ENCODE results near the gene GABRA5.
"Not testable (repeated sequence)": the region's sequence is repeated elsewhere in the genome, so short reads cannot be mapped to it uniquely, and the experiment has no call there.

Gene GABRA5

DNA sequence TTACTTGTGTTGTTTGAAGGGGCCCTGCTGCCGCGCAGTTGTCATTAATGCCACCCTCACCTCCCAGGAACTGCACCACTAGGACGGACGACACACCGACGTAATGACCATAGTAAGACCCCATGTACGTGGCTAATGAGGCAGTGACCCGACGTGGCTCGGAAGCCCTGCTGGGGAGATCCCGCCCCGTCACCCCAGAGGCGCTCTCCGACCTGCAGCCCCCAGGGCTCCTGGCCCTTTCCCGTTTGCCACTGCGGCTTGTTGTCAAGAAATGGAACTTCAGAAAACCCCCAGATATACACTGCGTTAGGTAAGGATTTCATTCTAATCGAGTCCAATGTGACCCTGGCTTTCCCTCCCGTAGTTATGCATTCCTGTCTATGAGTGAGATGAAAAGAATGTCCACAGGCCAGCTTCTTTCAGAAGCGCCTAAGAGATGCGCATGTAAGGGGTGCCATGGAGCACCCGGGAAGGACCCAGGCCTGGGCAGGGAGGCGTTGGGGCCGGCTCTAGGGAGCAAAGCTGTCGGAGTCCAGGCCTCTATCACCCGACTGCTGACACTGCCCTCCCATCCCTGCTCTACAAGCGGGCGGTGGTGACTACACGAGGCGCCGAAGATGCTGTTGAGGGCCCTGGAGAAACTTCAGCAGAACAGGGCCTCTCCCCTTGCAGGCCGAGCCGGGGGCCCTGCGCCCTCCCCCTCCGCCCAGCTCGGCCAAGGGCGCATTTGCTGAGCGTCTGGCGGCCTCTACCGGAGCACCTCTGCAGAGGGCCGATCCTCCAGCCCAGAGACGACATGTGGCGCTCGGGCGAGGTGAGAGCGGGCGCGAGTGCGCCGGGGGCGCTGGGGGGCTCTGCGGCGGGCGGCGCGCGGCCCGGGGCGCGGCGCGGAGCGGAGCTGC is at the start of gene GABRA5:
TSS of gene GABRA5 (plus strand) at position 765 of the 902 bp plus-strand sequence. CDS start 2,187 bp downstream, outside the sequence.
- no peak for DNase-seq

DNA sequence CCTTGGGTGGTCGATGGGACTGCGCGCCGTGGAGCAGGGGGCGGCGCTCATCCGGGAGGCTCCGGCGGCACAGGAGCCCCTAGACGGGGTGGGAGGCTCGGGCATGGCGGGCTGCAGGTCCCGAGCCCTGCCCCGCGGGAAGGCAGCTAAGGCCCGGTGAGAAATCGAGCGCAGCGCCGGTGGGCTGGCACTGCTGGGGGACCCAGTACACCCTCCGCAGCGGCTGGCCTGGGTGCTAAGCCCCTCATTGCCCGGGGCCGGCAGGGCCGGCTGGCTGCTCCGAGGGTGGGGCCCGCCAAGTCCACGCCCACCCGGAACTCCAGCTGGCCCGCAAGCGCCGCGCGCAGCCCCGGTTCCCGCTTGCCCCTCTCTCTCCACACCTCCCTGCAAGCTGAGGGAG is 35.7 kb upstream of the GABRA5 start:
- not testable (repeated sequence) for DNase-seq

DNA sequence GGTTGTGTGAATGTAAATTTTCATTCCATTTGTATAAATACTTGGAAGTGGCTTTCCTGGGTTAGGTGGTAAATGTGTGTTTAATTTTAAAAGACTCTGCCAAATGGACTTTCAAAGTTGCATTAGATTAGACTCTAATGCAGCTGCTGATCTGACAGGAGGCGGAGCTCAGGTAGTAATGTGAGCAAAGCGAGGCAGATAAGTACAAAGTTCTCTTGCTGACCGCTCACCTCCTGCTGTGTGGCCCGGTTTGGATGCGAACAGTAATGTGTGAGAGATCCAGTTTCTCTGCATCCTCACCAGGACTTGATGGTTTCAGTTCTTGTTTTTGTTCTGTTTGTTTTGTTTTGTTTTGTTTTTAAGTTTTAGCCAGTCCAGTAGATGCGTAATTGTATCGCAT is 34.9 kb upstream of the GABRA5 start:
- no peak for DNase-seq

DNA sequence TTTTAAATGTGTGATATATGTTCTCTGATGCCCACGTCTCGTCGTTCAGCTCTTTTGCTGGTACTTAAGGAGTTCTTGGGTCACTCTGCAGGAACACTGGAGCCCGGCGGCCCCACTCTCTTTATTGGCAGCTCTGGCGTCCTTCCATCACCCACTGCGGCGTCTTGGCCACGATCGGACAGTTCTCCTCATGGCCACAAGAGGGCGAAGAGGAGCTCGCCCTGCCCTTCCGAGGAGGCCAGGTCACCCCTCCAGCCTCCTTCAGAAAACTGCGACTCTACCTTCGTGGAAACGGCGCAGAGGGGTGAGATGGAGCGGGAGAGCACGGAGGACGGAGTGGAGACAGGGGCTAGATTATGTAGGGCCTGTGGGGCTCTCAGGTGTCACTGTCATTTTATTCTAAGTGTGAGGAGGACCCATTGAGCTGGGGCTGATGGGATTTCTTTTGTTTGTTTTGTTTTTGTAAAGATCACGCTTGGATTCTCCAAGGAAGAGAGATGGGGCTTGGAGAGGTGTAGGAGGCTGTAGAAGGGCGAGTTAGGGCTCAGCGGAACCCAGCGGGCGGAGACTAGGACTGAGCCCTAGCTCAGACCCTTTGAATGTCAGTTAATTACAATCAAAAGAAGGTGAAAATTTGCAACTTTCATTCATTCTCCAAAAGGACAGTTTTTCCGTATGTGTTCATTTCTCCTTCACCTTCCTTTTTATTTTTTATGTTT is 28.0 kb upstream of the GABRA5 start:
- no peak for DNase-seq

DNA sequence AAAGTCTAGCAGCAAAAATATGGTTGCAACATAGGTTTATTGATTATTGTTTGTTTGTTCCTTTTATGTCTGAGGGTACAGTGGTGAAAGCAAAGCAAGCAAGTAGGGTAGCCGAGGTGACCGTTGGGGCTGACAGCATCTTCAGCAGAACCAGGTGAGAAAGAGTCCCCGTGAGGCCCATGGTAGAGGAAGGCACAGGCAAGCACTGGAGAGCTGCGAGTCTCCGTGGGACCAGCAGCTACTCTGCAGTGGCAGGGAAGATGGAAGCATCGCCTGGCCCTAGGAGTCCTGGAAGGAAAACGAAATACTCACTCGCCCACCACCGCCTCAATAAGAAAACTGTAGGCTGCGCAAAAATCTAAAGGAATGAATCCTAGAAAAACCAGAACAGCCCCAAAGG is 25.3 kb upstream of the GABRA5 start:
- DNase-seq, result no peak

DNA sequence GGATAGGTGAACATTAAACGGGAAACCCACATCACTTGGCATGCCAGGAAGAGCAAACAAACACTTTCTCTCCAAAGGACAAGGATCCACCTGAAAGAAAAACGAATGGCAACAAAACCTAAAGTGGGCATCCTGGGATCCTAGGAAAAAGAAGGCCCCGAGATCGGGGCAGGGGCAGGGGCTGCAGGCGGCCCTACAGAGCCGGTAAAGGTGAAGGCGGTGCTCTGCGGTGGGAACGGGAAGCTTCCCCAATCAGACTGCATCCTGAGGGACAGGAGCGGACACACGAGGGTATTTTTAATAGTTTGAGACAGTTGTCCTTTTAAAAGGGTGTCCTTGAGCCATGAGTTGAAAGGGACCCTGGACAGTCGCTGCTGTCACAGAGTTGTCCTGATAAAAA is 24.9 kb upstream of the GABRA5 start:
- no peak for DNase-seq

DNA sequence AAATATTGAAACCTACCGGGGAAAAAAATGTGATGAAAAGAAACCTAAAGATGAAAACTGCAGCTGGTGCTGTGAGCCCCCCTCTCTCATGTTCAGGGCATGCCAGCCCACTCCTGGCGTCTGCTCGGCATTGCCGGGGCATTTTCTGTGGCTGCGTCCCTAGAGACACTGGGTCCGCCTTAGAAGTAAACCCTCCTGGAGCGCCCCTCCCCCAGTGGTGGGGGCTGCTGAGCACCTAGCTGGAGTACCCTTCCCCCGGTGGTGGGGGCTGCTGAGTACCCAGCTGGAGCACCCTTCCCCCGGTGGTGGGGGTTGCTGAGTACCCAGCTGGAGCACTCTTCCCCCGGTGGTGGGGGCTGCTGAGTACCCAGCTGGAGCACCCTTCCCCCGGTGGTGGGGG is 24.5 kb upstream of the GABRA5 start:
- no peak for DNase-seq

DNA sequence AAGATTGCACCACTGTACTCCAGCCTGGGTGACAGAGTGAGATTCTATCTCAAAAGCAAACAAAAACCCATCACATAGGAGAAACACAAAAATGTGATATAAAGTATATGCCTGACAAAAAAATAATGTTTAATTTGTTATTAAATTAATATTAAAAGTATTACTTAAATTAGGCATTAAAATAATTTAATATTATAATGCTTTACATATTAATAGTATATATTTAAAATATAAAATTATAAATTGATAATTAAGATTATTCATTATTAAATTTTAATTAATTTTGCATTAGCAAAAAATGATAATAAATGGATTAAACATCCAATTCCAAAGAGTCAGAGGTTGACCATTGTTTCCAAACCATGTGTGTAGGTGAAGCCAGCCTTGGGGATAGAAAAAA is 22.0 kb upstream of the GABRA5 start:
- no peak for DNase-seq

DNA sequence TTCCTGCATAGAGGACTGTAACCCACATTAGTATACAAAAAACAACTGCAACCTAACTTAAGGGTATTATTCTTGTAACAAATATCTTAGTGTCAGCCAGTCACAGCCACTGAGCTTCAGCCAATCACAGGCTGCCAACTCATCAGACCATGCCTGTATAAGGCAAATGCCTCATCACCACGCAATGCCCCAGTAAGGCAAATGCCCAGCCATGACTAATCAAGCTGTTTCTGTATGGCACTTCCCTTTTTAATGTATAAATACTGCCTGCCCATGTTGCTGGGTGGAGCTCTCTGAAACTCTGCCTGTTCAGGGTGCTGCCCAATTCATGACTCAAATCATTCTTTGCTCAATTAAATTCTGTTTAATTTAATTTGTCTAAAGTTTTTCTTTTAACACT is 18.4 kb upstream of the GABRA5 start:
- no peak for DNase-seq

DNA sequence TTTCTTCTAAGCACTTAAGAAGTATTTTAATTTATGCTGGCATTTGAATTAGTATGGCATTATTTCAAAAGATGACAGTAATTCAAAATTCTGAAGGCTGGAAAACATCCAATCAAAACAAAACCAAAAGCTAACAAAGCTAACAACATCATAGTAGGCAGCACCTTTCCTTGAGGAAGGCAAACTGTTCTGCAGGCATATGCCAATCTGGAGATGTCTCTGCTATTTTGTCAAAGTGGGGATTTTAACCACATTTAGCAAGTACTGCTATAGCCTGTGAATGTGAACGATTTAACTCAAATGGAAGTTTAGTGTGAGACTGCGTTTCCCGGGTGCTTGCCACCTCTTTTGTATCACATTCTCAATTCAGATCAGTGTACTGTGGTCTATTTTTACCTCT is 16.7 kb upstream of the GABRA5 start:
- no peak for DNase-seq

DNA sequence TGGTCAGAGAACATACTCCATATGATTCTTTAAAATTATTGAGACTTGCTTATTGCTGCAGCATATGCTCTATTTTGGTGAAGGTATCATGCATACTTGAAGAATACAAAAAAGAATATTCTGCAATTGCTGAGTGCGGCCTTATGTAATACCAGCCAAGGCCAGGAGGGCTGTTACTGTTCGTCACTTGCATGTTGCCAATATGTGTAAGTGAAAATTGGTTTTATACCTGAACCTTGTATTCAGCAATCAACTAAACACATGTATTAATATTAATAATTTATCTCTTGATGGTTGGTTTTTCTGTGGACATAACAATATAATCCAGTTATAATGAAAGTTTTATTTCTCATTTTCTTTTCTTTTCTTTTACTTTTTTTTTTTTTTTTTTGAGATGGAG is 13.9 kb upstream of the GABRA5 start:
- no peak for DNase-seq

DNA sequence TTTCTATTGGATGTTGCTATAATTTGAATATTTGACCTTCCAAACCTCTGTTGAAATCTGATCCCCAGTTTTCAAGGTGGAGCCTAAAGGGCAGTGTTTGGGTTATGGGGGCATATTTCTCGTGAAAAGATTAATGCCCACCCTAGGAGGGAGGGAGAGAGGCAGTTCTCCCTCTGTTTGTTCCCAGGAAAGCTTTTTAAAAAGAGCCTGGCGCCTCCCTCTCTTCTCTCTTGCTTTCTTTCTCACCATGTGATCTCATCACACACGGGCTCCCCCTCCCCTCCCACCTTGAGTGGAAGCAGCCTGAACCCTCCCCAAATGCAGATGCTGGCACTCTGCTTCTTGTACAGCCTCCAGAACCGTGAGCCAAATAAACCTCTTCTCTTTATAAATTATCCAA is 12.4 kb upstream of the GABRA5 start:
- DNase-seq, result no peak

DNA sequence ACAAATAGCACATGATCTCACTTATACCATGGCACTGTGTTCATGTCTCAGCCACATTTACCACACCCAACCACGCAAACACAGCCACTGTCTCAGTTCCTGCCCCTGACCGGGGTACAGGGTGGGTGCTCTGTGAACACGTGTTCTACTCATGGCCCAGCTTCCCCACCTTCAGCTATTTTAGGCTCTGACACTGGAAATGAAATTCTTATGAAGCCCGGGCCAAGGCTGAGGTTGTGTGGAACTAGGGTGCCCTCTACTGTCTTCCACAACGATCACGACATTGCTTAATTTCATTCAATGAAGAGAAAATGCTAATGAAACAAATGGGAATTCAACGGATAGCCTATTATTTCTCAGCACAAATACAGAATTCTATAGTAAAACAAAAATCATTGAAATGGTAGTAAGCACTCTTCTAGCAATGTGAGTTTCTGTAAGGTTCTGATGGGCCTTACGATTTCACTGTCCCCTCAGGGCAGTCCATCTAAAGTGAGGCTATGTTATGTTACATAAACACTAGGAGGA is 2.1 kb upstream of the GABRA5 start:
- no peak for DNase-seq

DNA sequence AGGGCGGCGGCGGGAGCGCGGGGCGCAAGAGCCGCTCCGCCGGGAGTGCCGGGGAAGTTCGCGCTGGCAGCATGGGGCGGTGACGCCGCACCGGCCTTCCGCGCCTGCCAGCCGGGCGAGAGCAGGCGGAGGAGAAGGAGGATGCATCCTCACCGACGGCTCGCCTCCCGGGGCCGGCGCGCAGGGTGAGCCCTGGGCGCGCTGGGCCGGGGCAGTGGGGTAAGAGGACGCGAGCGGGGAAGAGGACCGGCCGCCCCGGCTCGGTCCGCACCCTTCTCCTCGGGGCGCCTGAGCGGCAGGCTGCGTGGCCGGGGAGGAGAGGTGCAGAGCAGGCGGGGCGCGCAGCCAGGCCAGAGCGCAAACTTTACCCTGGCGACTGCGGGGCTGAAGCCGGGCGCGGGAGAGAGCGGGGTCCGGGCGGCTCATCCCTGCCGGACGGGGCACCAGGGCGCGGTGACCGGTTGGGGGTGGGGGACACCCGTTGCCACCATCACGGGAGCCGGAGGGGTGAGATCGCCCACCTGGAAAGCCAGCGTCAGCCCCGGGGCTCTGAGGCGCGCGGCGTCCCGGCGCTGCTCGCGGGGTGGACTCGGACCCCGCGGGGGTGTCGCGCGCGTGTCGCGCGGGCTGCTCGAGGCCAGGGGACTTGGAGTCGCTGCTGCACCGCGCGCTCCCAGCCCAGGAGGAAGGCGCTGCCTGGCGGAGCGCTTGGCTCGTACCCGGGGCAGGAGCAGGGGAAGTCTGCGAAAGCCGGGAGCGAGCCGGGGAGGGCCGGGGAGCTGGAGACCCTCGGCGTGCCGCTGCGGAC is 542 bp downstream of the GABRA5 start:
- no peak for DNase-seq

DNA sequence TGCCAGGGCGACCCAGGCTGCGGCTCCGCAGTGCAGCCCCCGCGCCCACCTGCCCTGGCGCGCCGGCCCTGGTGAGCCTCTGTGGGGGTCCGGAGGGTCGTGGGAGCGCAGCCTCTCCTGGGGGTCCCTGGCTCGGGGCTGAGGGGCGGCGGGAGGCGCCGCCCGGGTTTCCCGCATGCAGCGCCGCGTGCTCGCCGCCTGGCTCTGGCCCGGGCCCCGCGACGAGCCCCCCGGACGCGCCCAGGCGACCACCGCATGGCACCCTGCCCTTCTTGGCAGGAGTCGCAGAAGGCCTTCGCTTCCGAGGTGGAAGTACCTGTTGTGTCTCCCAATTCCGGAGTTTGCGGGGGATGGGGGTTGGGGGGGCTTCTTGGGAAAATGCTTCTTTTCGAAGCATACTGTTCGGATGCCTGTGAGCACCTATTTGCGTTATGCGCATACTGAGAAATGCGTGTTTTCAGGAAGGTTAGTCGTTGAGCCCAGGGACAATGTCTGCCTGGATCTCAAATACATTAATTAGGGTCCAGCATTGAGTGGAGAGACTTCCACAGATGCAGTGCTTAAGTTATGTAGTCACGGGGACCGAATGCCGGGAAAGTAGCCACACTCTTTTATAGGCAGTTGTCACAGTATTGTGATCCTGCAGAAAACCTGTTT is 1.3 kb downstream of the GABRA5 start:
- DNase-seq, result no peak

DNA sequence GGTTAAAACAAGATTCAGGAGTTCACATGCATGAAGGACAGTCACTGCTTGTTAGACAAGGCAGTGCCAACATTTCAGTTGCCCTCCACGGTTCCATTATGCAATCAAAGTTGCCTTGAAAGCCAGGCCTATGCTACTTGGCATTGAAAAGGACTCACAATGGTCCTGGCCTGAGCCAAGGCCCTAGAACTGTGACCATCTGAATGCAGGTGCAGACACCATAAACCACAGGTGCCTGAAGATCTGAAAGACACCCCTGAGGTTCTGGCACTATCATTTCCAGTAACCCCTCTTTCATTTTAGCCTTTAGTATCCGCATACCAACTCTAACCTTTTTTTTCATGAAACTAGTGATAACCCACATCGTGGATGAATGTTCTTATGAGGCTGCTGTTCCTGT is 2.8 kb downstream of the GABRA5 start:
- no peak for DNase-seq

DNA sequence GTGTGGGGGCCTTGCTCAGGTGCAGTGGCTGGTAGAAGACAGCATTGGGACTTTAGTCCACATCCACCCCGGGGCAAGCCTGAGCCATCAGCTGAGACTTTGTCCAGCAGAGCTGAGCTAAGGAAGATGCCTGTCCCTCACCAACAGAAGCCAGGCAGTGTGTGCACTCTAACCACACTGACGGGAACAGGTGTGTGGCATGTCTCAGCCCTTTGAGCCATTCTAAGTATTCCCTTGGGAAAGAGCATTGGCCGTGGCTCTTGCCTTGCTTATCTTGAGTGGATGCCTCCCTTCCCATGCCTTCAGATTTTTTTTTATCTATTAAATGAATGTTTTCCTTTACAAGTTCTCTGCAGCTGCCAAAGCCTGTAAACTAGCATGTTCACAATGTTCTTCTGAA is 3.5 kb downstream of the GABRA5 start:
- no peak for DNase-seq

DNA sequence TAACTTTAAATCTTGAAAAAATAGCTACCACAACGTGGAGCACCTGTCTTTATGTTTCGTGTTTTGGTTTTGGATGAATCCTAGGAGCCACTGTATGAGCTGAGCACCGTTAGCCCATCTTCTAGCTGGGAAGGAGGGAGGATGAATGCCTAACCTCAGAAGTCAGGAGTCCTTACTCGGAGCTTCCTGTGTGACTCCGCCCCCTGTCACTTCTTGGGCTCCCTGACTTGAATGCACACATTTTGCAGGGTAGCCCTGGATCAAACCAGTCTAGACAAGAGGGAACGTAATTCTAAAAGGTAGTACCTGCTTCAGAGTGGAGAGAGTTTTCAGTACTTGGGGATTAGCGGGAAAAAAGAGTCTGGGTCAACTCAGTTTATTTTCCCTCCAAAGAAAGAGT is 5.3 kb downstream of the GABRA5 start:
- DNase-seq, result no peak

DNA sequence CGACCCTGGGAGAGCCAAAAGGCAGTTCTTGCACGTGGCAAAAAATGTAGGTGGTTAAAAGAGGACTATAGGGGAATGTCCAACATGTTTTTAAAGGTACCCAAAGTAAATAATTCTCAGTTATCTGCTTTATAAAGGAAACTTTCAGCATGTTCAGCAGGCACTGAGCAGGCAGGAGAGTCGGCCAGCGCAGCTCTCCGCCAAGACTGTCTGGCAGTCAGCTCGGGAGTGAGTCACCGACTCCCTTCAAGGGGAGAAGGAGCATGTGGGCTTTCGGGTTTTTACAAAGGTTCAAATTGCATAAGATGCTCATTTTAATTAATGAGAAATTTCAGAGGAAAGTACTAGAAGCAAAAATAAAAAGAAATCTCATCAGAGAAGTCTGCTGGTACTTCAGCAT is 7.0 kb downstream of the GABRA5 start:
- DNase-seq, result no peak

DNA sequence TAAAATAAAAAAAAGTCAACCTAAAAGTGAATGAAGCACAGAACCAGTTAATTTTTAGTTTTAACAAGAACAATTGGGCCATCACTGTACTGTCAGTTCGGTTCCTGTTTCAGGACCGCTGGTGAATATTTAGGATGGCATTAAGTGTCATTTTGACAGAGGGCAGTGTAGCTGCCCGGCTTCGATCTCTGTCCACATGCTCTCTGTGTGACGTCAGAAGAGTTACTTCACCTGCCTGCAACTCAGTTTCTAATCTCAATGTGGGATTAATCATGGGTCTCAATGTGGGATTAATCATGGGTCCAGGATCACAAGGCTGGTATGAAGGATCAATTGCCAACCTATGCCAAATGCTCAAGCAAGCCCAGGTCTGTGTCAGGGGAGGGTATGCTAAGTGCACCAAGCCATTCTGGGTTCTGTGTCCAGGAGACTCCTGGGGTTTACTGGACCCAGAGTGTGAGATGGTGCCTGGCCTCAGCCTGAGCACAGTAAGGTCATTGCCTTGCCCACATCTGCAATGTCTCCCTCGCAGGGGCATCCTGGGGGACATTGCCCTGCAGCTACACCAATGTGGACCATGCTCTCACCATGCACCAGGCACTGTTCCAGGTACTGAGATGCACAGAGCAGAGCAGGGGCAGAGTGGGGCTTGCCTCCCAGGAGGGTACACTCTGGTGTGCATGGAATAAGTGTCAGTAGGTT is 8.1 kb downstream of the GABRA5 start:
- DNase-seq, result no peak

DNA sequence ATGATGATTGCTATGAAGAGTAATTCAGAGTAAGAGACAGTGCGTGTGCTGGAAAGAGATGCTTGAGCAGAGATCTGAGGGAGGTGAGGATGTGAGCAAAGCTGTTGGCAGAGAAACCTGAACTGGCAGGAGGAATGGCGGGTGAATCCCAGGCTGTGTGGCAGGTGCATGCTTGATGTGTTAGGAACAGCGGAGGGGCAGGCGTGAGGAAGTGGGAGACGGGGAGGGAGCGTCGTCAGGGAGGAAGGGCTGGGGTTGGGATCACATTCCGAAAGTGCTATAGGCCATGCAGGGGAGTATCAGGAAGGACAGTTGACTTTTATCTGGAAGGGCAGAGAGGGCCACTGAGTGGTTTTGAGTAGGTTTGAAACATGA is 8.6 kb downstream of the GABRA5 start:
- DNase-seq, result no peak

DNA sequence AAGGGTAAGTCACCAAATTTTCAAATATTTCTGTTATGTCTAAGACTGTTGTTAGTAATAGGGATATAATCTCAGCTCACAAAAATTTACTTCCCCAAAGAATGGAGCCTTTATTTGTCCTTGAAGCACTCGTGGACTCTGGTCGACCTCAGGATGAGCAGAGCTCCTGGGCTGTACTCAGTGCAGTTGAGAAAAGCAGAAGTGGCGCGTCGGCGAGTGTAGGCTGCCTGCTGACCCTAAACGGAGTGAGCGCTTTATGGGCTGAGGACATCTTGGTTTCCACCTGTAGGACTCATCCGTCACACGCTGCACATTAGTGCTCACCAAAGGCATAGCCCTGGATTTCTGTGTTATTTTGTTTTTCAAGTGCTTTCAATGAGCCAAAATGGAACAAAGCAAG is 11.0 kb downstream of the GABRA5 start:
- no peak for DNase-seq
